ENCODE results near the gene CST7.
"Not testable (repeated sequence)": the region's sequence is repeated elsewhere in the genome, so short reads cannot be mapped to it uniquely, and the experiment has no call there.

Gene CST7

GRCh38 chr20:24929867-24930723, 19.0 kb upstream of the CST7 start:
- not testable (repeated sequence) for DNase-seq (ENCODE audit: low read depth, low spot score)

- DNase-seq (ENCODE audit: low read depth, low spot score): not testable (repeated sequence)
These were observed 18.1 kb upstream of the CST7 start for GRCh38 chr20:24930724-24931688.

GRCh38 chr20:24931893-24932292, 17.2 kb upstream of the CST7 start:
- not testable (repeated sequence) for DNase-seq (ENCODE audit: low read depth, low spot score)

- no peak for DNase-seq (ENCODE audit: low read depth, low spot score)
These were observed 15.7 kb upstream of the CST7 start for GRCh38 chr20:24933266-24933908.

GRCh38 chr20:24934101-24934661, 14.9 kb upstream of the CST7 start:
- DNase-seq (ENCODE audit: low read depth, low spot score): no peak

DNA sequence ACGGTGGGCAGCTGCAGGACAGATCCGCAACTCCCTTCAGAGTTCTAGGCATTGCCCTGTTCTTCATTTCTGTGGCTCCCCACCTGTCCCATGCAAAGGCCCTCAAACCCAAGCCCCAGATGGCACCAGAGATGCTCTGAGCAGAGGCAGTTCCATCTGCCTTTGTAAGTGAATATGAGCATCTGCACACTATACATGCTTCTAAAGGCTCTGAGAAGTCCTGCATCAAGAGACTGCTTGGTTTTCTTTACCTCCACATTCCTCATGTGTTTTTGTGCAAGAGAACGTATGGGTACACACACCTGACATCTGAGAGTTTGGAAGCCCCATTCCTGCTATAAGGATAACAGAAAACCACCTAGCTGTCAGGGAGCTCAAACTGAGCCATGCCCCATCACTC, 14.4 kb upstream of the CST7 start:
- DNase-seq (ENCODE audit: low read depth, low spot score): no peak

- DNase-seq (ENCODE audit: low read depth, low spot score): no peak
These were observed 13.9 kb upstream of the CST7 start for GRCh38 chr20:24935140-24935539.

DNA sequence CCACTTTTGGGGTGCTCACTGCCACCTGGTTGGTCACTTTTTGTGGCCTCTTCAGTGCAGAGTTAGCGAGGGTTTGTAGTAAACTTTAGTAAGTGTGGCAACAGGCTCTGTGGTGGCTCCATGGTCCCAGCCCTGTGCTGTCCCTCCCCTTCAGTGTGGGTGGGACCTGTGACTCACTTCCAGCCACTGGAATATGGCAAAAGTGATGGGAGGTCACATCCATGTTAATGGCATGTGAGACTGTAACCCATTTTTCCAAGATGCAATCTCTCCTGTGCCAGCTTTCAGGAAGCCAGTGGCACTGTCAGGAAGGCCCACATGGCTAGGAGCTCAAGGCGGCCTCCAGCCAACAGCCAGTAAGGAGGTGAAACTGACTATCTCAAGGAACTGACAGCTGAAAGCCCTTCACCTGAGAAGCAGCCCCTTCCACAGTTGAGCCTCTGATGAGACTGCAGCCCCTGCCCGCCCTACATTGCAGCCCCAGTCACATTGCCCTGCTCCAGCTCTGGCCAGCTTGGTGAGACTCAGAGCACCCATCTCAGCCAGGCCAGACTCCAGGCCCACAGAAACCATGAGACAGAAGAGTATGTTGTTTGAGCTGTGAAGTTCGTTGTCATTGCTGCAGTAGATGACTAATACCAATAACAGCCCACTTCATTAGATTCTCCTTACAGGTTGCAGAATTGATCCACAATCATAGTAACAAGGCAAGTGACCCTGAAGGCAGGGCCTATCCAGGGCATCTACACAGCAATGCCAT, 13.1 kb upstream of the CST7 start:
- no peak for DNase-seq (ENCODE audit: low read depth, low spot score)

DNA sequence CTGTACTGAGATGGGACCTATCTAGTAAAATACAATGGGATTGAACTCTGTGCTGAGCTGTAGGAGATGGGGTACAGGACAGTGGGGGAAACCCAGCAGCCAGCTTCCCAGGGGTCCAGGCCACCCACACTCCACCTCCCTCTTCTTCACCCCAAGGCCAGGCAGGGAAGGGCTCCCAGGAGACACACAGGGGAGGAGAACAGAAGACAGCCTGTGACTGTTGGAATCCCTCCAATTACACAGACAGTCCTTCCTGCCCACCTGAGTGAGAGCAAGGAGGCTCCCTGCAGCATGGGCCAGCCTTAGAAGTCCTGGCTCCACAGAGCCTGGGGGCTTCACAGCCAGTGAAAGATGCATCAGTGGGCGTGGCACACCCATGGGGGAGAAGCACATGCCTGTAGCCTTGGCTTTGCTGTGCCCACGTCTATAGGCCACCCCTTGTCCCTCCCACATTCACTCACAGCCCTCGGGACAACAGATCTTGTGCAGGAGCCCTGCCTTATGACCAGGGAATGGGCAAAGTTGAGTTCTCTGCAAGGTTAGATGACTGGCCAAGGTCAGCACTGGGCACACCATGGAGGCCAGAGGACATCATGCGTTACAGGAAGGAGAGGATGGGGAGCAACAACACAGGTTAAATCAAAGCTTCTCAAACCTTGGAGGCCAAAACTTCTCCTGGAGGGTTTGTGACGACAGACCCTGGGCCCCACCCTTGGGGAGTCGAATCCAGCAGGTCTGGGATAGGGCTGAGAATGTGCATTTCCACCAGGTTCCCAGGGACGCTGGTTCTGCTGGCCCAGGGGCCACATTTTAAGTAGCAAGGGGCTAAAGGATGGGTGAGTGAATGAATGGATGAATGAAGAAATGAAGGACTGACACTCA, 12.3 kb upstream of the CST7 start:
- no peak for DNase-seq (ENCODE audit: low read depth, low spot score)

- no peak for DNase-seq (ENCODE audit: low read depth, low spot score)
These were observed 11.5 kb upstream of the CST7 start for GRCh38 chr20:24937579-24937978.

DNA sequence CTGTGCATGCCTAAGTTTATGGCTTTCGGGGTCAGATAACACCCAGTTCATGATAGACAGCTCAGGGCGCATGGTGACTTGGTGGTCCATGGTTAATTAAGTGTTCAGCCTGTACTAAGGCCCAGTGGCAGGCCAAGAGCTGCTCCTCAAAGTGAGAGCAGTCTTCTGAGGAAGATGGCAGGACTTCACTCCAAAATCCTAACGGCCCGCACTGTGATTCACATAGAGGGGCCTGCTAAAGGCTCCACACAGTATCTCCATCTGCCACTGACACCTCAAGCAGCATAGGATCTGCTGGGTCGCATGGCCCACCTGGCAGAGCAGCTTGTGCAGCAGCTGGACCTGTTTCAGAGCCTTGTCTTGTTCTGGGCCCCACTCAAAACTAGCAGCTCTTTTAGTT, 10.6 kb upstream of the CST7 start:
- no peak for DNase-seq (ENCODE audit: low read depth, low spot score)

- no peak for DNase-seq (ENCODE audit: low read depth, low spot score)
These were observed 10.0 kb upstream of the CST7 start for GRCh38 chr20:24939036-24939435.

- DNase-seq (ENCODE audit: low read depth, low spot score): no peak
These were observed 6.4 kb upstream of the CST7 start for GRCh38 chr20:24942679-24943078.

DNA sequence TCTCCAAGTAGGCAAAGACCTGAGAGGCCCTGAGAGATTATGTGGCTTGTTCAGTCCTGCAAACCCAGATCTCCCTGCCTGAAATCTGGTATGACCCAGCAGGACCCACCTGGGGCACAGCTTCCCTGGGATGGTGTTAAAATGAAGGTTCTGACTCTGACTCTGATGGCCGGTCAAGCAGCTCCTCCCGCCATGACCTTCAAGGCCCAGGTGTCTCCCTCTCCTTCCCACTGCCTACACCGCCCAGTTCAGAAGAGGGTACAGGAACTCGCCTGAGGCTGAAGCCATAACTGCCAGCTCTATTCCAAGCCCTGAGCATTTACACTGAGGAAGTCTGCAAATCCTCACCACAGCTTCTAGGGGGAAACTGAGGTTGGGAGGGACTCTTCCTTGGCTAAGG, 5.9 kb upstream of the CST7 start:
- no peak for DNase-seq (ENCODE audit: low read depth, low spot score)

GRCh38 chr20:24943731-24944130, 5.3 kb upstream of the CST7 start:
- no peak for DNase-seq (ENCODE audit: low read depth, low spot score)

DNA sequence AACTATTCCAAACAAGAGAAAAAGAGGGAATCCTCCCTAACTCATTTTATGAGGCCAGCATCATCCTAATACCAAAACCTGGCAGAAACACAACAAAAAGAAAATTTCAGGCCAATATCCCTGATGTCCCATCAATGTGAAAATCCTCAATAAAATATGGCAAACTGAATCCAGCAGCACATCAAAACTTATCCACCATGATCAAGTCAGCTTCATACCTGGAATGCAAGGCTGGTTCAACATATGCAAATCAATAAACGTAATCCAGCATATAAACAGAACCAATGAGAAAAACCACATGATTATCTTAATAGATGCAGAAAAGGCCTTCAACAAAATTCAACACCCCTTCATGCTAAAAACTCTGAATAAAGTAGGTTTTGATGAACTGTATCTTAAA, 2.7 kb upstream of the CST7 start:
- DNase-seq (ENCODE audit: low read depth, low spot score): not testable (repeated sequence)

GRCh38 chr20:24948396-24948938, 602 bp upstream of the CST7 start:
- DNase-seq (ENCODE audit: low read depth, low spot score): not testable (repeated sequence)

GRCh38 chr20:24949756-24950127, 673 bp downstream of the CST7 start:
- DNase-seq (ENCODE audit: low read depth, low spot score): no peak

GRCh38 chr20:24950128-24950835, 1.2 kb downstream of the CST7 start:
- DNase-seq (ENCODE audit: low read depth, low spot score): no peak

Measured in iPS DF 19.7 (cell line).